Bronchial epithelial cell (primary cell): ENCODE results near the gene CPXM1. TPM values are rescaled to one million over a fixed set of nuclear protein-coding genes. Genes with fewer than 3 reads are reported as not detected.

ENCODE experiments used
- DNase-seq: peaks from one replicate; pipeline ENCODE4 v3.0.0-alpha.2; 2010; ENCODE audit warnings: low read depth
- FAIRE-seq: peaks from 2 replicates; lab custom pipeline; 2011; peaks lifted over from hg19 to GRCh38; lab: Jason Lieb, UNC
- H3K27me3 ChIP-seq: 2 replicates; pipeline ENCODE4 v1.5.1; 2011; ENCODE audit warnings: low read length; ENCODE audit not compliant: control insufficient read depth, insufficient read depth
- H3K36me3 ChIP-seq: 2 replicates; pipeline ENCODE4 v1.5.1; 2011; ENCODE audit warnings: low read length; ENCODE audit not compliant: control insufficient read depth, insufficient read depth
- H3K4me3 ChIP-seq: 2 replicates; pipeline ENCODE4 v1.5.1; 2011; ENCODE audit warnings: mild to moderate bottlenecking, low read depth, low read length, control low read depth
- CTCF ChIP-seq: IDR thresholded peaks from 2 replicates; pipeline ENCODE4 v1.5.1; 2011; ENCODE audit warnings: mild to moderate bottlenecking, moderate library complexity, low read length, control low read depth, inconsistent platforms; ENCODE audit not compliant: insufficient read depth, severe bottlenecking
- total RNA-seq: library from RNA; depleted of rRNA; stranded (reverse); fragments of >200 nt; gene quantifications from 2 replicates; pipeline ENCODE4 v1.2.1, GENCODE V29; 2014

The CPXM1 gene
- total RNA-seq, 1 donor from 2014 or later, result not detected

- Histone ChIP-seq H3K36me3 (no peaks in the 10 kb centered on the region), H3K4me3 (no peak overlapping the region), H3K27me3 (peaks cover 18% of the 10 kb centered on the region)
- DNase-seq (no peak), FAIRE-seq (no peak)
- TF ChIP-seq CTCF, result no peak
Observed at GRCh38 chr20:2757969-2758368, 42.5 kb downstream of the CPXM1 start.

GRCh38 chr20:2757001-2757400, 43.4 kb downstream of the CPXM1 start:
- TF ChIP-seq CTCF, result no peak
- Histone ChIP-seq H3K27me3 (peaks cover 20% of the 10 kb centered on the region), H3K4me3 (no peak overlapping the region), H3K36me3 (no peaks in the 10 kb centered on the region)
- FAIRE-seq (no peak), DNase-seq (no peak)

GRCh38 chr20:2756056-2756611, 44.3 kb downstream of the CPXM1 start:
- FAIRE-seq, result no peak
- Histone ChIP-seq H3K36me3 (no peaks in the 10 kb centered on the region), H3K27me3 (peaks cover 20% of the 10 kb centered on the region), H3K4me3 (no peak overlapping the region)
- no peak for DNase-seq
- TF ChIP-seq CTCF, result peak; percentile 59

- no peaks in the 10 kb centered on the region for H3K36me3 ChIP-seq
- peaks cover 23% of the 10 kb centered on the region for H3K27me3 ChIP-seq
- TF ChIP-seq CTCF, result no peak
- no peak for FAIRE-seq
- H3K4me3 ChIP-seq, result no peak overlapping the region
- DNase-seq, result no peak
Observed at GRCh38 chr20:2755451-2756055, 44.9 kb downstream of the CPXM1 start.

GRCh38 chr20:2754424-2754823, 46.0 kb downstream of the CPXM1 start:
- Histone ChIP-seq H3K27me3 (peaks cover 27% of the 10 kb centered on the region), H3K4me3 (no peak overlapping the region), H3K36me3 (no peaks in the 10 kb centered on the region)
- no peak for TF ChIP-seq CTCF
- no peak for FAIRE-seq
- no peak for DNase-seq

- no peak overlapping the region for H3K4me3 ChIP-seq
- no peak for TF ChIP-seq CTCF
- no peaks in the 10 kb centered on the region for H3K36me3 ChIP-seq
- H3K27me3 ChIP-seq, result peaks cover 28% of the 10 kb centered on the region
- no peak for DNase-seq
- FAIRE-seq, result no peak
Observed at GRCh38 chr20:2753461-2754040, 46.9 kb downstream of the CPXM1 start.
